SH-SY5Y (cell line): ENCODE data around the gene ADAMTS3.

Source experiments
- GATA2 ChIP-seq: IDR thresholded peaks from 2 replicates; pipeline ENCODE4 v1.6.1; 2011; ENCODE audit warnings: mild to moderate bottlenecking, low read depth, low read length
- GATA3 ChIP-seq: IDR thresholded peaks from 2 replicates; pipeline ENCODE4 v1.6.1; 2011; ENCODE audit warnings: low read depth, mild to moderate bottlenecking, low read length, moderate library complexity

DNA sequence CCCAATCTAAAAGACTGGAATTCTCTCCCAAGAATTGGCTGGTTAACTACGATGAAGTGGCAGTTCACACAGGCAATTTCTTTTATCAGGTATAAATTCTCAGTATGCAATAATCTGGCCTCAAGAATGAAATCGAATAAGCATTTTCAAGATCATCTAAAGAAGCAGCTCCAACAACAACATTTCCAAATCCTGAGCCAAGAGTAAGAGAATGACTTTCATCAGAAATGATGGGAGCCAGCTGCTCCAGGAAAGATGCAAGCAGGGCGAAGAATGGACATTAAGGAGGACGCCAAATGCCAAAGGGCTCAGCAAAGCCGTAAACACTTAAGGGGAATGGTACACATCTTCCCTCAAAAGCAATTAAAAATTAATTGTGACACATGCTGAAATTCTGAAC lies 12.0 kb downstream of the ADAMTS3 start:
- TF ChIP-seq GATA3: no peak
- no peak for TF ChIP-seq GATA2
